Measurements from ENCODE around the gene ATRNL1.

Gene ATRNL1

GRCh38 chr10:115942101-115942500 is 848.9 kb downstream of the ATRNL1 start:
- no peak for DNase-seq (ENCODE audit: low read depth in 4 of 4, low spot score in 1 of 4)

- DNase-seq (ENCODE audit: low read depth in 4 of 4, low spot score in 1 of 4), result no peak
Measured at GRCh38 chr10:115944538-115944937, 851.4 kb downstream of the ATRNL1 start.

GRCh38 chr10:115945701-115946445 is 852.7 kb downstream of the ATRNL1 start:
- no peak for DNase-seq (ENCODE audit: low read depth in 4 of 4, low spot score in 1 of 4)

- no peak for DNase-seq (ENCODE audit: low read depth in 4 of 4, low spot score in 1 of 4)
Measured at GRCh38 chr10:115947104-115947503, 853.9 kb downstream of the ATRNL1 start.

GRCh38 chr10:115948465-115948864 is 855.3 kb downstream of the ATRNL1 start:
- DNase-seq (ENCODE audit: low read depth in 4 of 4, low spot score in 1 of 4), result no peak

DNA sequence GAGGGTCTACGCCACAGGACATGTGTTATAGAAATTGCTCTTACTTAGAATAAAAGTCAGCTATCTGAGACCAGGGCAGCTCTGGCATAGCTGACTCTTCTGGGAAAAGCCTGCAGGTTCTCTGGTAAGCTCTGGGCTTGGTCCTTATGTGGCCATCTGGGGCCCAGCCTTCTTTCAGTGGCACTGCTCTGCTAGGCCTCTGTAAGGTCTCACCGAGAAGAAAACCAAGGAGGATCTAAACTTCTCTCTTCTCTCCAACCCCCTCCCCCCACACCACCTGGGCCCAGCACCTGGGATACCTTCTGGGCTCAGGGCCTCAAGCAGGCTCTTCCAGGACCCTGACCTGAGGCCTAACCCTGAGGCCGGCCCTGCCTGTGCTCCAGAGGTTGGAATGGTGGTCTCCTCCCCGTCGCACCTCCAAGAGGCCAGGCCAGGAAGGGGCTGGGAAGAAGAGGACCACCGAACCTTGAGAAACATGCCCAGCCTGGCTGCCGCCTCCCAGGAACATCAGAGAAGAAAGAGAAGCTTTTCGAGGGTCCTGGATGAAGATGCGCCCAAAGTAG is 856.2 kb downstream of the ATRNL1 start:
- no peak for DNase-seq (ENCODE audit: low read depth in 4 of 4, low spot score in 1 of 4)

GRCh38 chr10:115950320-115950719 is 857.2 kb downstream of the ATRNL1 start:
- DNase-seq (ENCODE audit: low read depth in 4 of 4, low spot score in 1 of 4), result no peak

DNA sequence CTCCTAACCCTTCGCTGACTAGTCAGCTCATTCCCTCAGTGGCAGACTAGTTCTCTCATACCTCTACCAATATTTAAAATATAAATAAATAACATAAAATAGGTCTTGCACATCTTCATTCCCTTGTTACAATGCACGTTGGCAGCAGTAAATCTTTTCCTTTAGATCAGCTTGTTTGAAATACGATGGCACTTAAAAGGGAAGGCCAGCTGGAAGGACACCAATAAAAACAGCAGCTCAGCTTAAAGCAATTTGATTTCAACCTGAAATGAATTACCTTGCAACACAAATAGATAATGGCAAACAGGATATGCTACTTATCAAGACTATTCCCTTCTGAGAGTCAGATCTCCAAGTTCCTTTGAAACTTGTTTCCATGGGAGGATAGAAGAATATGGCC is 858.1 kb downstream of the ATRNL1 start:
- DNase-seq (ENCODE audit: low read depth in 4 of 4, low spot score in 1 of 4), result no peak

GRCh38 chr10:115953281-115953680 is 860.1 kb downstream of the ATRNL1 start:
- DNase-seq (ENCODE audit: low read depth in 4 of 4, low spot score in 1 of 4), result no peak

DNA sequence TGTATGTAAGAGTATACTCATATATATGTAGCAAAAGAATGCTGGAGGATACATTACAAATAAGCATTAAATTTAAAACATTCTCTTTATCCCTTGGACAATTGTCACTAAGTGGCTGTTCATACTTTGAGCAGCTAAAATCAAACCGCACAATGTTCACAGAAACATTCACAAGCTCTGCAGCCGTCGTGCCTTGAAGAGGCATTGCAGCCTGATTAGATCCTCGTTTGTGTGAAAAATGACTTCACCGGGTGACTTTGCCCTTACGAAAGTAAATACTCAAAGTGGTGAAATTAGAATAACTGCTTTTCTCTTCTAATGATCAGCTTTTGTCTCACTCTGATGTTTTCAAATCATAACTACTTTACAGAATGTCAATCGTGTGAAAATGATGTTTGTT is 860.8 kb downstream of the ATRNL1 start:
- no peak for DNase-seq (ENCODE audit: low read depth in 4 of 4, low spot score in 1 of 4)

GRCh38 chr10:115956225-115957011 is 863.3 kb downstream of the ATRNL1 start:
- no peak for DNase-seq (ENCODE audit: low read depth in 4 of 4, low spot score in 1 of 4)

DNA sequence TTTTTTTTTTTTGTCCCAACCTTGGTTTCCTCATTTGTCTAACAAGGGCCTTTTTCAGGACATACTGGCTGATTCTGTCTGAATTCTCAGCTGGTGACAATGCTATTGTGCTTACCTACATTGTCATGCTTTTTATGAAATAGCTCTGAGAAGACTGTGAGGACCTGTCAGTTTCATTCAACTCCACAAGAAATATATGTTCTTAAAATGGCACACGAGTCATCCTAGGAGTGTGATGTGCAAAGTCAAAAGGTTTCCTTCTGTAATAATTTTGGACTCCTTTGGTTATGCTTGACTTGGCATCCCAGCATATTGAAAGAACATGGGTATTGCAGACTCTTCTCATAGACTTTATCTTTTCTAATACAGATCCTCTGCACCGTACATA is 863.8 kb downstream of the ATRNL1 start:
- no peak for DNase-seq (ENCODE audit: low read depth in 4 of 4, low spot score in 1 of 4)

DNA sequence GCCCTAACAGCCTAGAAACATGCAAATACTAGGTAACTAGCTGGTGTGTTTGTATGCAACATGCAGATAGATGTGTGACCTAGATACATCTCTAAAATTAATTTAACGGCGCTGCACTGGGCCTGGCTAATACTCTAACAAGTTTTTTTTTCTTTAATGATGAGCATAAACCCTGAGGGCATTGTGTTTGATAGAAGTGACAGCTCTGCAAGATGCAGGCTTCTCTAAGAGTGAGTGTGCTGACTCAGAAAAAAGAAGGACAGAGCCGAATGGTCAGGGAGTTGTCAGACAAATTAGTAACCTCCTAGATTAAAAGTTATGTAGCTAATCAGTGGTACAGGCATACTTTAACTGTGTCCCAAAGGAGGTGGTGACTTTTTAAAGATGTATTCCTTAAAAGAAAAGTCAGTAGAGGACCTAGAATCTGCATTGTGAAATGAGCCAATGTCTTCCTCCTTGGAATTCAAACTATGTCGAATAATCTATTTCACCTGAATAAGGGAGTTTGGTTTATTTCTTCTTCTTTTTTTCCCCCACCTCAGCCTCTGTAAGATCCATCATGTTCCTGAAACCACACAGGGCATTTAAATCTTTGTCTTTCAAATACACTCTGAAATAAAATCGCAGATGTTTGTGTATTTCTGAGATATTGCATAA is 864.7 kb downstream of the ATRNL1 start:
- no peak for DNase-seq (ENCODE audit: low read depth in 4 of 4, low spot score in 1 of 4)

DNA sequence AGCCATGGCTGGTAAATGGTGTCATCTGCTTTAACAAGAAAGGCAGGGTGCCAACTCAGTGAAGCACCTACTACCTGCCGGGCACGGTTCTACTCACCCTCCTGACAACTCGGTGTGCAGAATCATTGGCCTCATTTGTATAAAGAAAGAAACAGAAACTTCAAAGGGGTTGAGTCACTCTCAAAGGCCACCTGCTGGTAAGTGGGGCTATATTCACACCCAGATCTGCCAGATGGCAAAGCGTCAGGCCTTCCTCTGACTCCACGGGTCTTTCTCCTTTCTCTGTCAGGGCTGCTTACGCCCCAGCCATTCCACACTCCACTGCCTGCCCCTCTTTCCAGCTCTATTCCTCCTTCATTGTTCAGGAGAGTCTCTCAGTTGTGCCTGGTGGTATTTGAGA is 870.7 kb downstream of the ATRNL1 start:
- DNase-seq (ENCODE audit: low read depth in 4 of 4, low spot score in 1 of 4), result no peak

- no peak for DNase-seq (ENCODE audit: low read depth in 4 of 4, low spot score in 1 of 4)
Measured at GRCh38 chr10:115964827-115965226, 871.7 kb downstream of the ATRNL1 start.

DNA sequence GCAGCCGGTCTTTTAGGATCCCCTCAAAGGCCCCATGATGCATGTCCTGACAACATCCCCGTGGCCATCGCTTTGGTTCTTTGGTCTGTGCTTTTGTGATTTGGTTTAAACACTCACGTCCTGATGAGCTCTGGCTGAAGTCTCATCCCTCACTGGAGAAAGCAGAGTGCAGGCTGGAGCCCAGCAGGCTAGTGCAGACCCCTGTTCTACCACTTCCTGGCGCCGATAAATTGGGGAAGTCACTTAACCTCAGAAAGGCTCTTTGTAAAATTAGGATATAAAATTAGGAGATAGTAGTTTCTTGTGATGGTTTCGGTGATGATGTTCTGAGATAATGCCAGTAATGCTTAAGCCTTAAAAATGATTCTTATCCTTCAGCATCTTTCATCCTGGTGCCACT is 872.2 kb downstream of the ATRNL1 start:
- DNase-seq (ENCODE audit: low read depth in 4 of 4, low spot score in 1 of 4), result no peak

GRCh38 chr10:115968236-115968635 is 875.1 kb downstream of the ATRNL1 start:
- DNase-seq (ENCODE audit: low read depth in 4 of 4, low spot score in 1 of 4), result no peak

- DNase-seq (ENCODE audit: low read depth in 4 of 4, low spot score in 1 of 4), result no peak
Measured at GRCh38 chr10:115969591-115969990, 876.4 kb downstream of the ATRNL1 start.

DNA sequence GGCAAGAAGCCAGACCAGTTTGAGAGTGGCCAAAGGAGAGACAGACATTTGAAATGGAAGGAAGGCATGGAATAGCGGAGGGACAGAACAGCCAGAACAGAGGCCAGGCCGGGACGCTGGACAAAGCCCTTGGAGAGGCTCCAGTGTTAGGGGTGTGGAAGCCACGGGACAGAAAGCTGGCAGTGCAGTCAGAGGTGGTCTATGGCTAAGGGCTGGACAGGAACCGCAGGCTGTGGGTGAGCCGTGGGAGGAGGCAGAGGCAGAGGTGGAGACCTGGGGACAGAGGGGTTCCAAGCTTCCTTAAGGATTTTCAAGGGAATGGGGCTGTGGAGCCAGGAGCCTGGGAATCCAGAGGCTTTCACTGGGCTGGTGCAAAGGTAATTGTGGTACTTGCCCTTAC is 878.8 kb downstream of the ATRNL1 start:
- DNase-seq (ENCODE audit: low read depth in 4 of 4, low spot score in 1 of 4), result no peak

- DNase-seq (ENCODE audit: low read depth in 4 of 4, low spot score in 1 of 4), result no peak
Measured at GRCh38 chr10:115972426-115972825, 879.3 kb downstream of the ATRNL1 start.

DNA sequence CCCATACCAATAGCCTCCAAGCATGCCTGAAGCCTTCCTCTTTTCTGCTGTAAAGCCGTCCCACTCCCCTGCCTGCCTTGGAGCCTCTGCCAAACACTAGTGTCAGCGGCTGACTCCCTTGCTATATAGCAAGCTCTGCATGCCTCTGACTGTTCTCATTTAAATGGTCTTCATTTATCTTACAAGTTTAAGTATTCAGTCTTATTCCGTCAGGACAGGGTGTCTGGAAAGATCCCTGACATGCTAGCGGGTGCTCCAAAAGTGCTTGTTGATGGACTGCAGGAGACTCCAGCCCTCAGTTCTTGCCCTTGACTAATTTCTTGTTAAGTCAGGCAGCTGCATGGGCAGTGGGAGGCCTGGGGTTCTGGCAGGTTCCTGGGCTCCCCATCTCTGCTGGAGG is 881.2 kb downstream of the ATRNL1 start:
- DNase-seq (ENCODE audit: low read depth in 4 of 4, low spot score in 1 of 4), result no peak
